ENCODE data around the gene NKAIN4.

DNA sequence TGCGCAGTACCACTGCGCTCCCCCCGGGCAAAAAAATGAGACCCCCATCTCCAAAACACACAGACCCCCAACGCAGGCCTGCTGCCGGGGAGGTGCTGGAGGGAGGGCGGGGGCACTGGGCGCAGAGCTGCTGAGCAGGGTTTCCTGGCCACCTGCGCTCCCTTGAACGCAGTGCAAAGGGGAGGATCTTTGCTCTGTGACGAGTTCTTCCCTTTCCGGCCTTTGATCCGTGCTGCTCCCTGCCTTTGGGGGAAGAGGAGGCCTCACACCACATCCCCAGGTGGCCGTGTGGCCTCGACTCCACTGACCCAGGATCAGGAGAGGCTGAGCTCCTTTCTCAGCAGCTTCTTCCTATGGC is 29.8 kb upstream of the NKAIN4 start:
- no peak for TF ChIP-seq EZH2 (IDR thresholded peaks at IDR 0.05; ENCODE audit: low read length)
- TF ChIP-seq, protein P1, sequence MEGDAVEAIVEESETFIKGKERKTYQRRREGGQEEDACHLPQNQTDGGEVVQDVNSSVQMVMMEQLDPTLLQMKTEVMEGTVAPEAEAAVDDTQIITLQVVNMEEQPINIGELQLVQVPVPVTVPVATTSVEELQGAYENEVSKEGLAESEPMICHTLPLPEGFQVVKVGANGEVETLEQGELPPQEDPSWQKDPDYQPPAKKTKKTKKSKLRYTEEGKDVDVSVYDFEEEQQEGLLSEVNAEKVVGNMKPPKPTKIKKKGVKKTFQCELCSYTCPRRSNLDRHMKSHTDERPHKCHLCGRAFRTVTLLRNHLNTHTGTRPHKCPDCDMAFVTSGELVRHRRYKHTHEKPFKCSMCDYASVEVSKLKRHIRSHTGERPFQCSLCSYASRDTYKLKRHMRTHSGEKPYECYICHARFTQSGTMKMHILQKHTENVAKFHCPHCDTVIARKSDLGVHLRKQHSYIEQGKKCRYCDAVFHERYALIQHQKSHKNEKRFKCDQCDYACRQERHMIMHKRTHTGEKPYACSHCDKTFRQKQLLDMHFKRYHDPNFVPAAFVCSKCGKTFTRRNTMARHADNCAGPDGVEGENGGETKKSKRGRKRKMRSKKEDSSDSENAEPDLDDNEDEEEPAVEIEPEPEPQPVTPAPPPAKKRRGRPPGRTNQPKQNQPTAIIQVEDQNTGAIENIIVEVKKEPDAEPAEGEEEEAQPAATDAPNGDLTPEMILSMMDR (optimal IDR thresholded peaks at IDR 0.05 in 1 of 3, IDR thresholded peaks at IDR 0.05 in 1 of 3, conservative IDR thresholded peaks at IDR 0.05 in 1 of 3; ENCODE audit: extremely low read depth in 1 of 3, insufficient read depth in 2 of 3, low read length in 3 of 3): no peak

All from keratinocyte (primary cell).